Ramos (cell line): ENCODE data around the gene ARHGAP15.

Experiments used
- in situ Hi-C: fragments of 300-500 bp; cut with MboI; formaldehyde crosslinking; loops from one replicate; pipeline ENCODE4 v1.14.3; 2022; ENCODE audit warnings: low sequenced_read_pairs; ENCODE audit not compliant: unreplicated experiment

ARHGAP15 gene

DNA sequence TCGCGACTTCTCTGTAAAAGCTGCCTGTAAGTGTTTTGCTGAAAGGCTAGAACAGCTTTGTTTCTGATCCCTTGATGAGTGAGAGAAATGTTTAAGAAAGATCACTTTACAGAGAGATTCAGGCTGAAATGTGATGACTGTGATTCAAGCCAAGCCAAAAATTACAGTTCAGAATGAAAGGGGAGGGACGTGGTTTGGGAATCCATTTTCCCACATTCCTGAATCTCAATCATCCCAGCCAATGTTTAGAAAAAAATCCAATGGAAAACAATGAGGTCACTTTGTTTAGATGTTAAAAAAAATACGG is 416.7 kb downstream of the ARHGAP15 start:
- in situ Hi-C loops = no loop called here

DNA sequence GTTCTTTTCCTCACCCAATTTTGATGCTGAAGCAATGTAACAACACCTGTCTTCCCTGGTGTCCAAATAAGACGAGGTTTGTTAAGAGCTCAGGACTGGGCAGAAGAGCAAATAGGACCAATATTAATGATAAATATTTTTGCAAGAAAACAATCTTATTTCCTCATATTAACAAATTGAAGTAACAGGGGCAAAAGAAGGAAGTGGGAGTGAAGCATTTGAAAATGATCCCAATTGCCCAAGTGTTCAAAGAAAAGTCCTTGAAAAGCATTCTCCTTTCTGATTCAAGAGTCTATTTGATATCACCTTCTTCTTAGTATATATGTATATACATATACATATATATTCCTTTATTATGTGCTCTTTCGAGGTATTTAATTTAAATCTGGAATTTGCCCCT is 418.8 kb downstream of the ARHGAP15 start:
- in situ Hi-C loops = no loop called here

DNA sequence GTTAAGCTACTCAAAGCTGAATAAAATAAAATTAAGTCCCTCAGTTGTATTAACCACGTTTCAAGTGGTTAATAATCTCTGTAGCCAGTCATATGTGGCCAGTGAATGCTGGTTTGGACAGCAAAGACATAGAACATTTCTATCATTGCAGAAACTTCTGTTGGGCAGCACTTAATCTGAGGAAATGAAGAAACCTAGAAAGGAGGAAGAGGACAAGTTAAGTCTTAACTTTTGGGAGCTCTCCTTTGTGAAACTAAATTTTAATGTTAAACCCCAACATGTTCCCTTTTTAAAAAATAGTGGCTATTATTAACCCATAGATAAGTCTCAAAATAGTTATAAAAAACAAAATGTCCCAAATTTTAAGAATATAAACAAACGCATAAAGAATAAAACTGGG is 421.3 kb downstream of the ARHGAP15 start:
- in situ Hi-C loops = no loop called here

DNA sequence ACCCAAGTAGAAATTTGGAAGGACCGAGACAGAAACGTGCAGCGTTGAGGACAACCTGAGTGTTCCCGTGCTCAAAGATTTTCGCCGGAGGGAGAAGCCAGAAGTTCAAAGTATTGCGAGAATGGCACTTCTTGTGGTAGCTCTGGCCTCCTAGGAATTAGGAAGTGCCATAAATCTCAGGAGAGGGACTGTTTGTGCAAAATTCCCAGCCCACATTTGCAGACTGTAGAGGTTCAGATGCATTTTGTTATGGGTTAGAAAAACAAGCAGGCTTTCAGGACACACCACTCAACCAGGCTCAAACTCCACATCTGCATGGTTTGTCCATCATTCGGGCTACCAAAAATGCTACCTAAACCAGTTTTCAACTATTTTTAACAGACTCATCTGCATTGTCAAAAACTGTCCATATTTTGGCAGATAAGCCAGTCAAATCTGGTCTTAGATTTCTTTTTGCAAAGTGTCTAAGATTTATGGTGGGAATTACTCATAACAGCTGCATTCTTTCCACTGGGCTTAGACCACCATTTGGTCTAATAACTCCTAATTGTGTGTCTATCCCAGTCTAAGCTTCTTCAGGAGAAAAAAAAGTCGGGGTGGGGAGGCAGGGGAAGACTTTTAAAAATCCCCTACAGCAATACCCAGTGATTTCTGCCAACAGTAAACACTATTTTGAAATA is 422.9 kb downstream of the ARHGAP15 start:
- in situ Hi-C loops = no loop called here

DNA sequence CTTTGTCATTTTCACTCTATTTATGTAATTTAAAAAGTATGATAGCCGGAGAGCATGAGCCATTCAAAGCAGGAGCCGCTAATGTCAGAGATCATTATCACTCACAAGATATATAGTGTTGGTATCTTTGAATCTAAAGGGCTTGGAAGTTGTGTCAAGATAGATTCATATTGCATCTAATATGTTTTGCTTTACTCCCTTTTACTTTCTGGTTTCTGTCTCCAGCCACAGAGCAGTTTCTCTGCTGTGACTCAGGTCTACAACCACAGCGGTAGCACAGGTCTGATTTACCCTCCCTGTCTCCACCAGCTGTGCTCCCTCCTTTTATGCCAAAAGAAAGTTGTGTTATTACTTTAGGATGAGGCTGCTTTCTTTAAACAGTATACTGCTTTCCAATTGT is 424.0 kb downstream of the ARHGAP15 start:
- in situ Hi-C loops = no loop called here

DNA sequence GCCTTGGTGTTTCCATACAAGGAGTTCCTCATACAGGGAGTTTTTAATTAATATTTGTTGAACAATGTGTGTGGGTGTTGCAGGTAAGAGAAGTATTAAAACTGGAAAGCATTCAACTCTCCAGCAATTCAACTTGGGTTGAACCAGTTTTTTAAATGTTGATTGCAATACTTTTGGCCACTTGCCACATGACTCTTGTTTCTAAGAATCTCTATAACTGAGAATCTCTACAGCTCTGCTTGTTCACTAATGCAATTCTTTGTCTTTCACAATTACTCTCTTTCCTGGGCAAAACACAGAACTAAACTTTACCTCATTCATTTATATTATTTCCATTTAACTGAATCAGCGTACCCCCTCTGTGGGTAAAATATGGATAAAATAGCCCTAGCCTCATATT is 429.4 kb downstream of the ARHGAP15 start:
- in situ Hi-C loops = no loop called here

DNA sequence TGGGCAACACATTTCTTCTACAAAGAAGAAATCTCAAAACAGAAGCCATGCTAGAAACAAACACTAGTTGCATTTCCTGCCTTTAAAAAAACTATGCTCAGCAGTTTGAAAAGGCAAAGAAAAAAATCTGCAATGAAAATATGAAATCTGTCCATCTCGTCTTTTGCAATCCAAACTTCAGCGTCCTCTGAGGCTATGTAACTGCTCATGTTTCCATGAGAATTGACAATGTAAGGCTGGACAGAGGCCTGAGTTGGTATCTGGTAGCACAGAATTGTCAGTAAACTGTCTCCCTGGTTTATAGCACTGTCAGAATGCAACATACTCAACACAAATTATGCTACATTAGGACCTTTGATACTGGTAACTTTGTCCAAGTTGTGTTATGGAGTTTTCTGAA is 429.9 kb downstream of the ARHGAP15 start:
- in situ Hi-C loops = no loop called here

DNA sequence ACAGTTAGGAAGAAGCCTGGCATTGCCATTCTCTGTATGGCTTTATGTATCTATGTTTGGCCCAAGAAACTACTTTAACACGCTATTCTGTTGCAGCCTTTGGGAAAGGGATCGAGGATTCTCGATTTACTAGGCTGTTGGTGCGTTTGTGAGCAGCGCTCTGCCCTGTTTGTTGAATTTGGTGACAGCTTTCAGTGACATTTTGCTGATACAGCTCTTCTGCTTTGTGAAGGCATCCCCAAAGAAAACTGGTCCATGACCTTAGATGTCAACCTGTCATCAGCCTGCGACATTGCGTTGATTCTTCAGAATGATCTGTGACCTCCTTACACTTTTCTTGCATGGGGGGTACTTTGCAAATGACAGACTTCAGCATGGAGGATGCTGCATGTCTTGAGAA is 431.5 kb downstream of the ARHGAP15 start:
- in situ Hi-C loops = no loop called here

DNA sequence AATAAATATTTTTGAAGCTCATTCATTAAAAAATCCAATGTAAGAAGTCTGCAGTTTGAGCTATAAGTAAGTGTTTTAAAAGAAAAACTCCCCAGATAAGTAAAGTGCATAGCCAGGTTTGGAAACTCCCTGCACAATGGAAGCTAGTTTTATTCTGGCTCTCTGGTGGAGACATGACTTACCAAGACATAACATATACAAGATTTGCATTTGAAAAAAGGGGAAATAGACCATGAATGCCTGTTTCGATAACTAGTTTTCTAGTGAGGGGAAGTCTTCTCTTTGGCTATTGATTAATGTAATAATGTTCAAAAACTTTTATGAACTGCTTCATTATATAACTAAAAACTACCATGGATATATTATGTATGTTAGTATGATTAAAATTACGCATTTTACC is 435.2 kb downstream of the ARHGAP15 start:
- in situ Hi-C loops = no loop called here

DNA sequence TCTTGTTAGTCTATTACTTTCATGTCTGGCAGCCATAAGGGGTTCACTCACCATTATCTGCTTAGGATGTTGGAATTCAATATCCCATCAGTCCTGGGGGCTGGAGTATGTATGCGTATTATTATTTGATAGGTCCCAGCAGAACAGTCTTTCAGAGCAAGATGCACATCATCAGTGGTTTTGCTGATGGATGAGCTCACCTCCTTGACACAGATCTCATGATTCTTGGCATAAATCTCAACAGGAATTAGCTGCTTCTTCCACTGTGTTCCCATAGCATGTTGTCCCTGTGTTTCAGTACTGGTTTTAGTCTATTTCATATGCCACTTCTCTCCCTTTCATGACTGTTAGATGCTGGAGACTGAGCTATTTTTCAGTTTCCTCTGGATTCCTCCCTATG is 442.5 kb downstream of the ARHGAP15 start:
- in situ Hi-C loops = no loop called here

DNA sequence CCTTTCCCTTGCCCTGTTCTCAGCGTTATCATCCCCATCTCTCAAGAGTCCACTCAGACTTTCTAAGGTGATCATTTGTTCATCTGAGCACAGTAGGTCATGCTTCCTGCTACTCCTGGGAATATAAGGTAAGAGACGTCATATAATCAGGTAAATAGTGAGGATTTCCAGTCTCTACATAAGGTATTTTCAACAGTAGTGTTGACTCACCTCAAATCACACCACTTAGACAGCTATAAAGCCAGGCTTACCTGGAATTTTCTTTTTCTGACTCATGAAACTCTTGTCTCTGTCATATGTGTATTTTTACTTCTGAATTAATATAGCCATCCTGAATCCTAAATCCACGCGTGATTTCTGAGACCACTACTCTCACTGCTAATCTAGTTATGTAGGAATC is 443.2 kb downstream of the ARHGAP15 start:
- in situ Hi-C loops = no loop called here

DNA sequence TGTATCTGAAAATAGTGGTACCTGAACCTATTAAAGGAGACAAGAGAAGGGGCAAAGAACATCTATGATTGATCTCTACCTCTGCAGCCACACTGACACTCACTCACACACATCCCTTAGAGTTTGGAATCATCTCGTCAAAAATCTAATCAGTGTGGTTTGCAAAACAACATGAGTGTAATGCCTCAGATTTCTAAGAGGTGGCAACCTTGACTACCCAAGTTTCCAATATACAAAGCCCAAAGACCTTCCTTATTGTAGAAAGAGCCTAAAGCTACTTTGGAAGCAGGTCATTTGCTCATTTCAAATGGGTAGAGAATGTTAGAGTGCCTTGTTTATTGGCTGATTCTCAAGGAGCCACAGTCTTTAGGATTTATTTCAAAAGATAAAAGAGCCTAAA is 444.9 kb downstream of the ARHGAP15 start:
- in situ Hi-C loops = no loop called here

DNA sequence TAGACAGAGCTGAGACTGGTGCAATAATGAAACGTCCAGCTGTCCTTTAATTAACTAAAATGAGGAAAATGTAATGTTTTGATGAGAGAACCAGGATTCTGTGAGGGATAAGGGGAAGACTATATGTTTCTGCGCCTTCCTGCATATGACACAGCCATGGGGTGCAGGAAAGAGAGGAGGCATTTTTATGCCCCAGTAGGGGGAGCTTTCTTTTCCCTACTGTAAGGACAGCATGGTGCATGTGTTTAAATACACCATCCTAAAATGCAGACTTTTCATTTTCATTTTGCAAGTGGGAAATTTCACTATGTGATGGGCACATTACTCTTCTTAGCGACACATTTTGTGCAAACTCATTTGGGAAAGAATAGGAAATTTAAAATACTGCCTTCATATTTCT is 446.1 kb downstream of the ARHGAP15 start:
- in situ Hi-C loops = no loop called here

DNA sequence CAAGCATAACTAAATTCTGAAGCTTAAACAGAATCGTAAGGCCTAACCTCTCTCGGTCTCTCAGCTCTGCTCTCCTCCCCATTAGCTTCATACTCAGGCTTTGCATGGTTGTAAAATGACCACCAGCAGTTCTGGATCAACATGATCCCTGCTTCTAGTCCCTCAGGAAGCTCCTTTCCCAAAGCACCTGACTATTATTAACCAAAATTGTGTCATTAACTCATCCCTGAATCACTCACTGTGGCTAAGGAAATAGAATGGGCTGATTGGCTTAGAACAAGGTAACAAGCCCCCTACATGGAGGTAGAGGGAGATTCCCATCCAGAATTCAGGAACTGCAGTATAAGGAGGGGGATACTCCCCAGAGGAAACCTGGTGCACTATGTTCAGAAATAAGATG is 448.3 kb downstream of the ARHGAP15 start:
- in situ Hi-C loops = no loop called here

DNA sequence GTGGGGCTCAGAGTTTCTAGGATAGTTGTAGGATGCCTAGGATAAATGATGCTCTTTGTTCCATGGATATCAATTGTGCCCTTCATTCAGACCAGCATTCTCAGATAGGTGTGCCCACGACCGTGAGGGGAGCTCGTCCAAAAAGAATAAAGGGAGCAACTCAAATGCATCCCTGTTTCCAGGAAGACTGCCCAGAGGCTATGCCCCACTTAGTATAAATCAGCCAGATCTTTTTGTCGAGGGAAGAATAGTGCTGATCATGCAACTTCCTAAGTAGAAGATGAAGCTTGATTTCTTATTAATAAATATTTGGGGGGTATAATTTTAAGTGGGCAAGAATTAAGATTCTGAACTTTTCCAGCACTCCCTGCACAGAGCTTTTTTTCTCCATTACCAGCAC is 450.2 kb downstream of the ARHGAP15 start:
- in situ Hi-C loops = no loop called here

DNA sequence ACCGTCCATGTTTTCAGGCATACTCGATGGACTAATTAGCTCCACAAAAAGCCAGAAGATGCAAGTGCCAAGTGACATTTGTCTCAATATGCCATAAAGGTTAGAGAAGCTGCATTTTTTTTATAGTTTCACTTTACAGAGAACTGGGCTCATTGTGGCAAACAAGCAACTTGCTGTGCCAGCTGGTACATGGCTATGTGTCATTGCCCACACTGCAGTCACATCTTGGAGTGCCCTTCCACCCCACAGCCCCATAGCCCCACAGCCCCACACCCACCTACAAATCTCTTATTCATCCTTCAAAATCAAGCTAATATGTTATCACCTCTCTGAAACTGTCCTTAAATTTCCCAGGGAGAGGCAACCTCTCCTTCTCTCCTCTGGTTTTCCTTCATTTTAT is 451.9 kb downstream of the ARHGAP15 start:
- in situ Hi-C loops = no loop called here

DNA sequence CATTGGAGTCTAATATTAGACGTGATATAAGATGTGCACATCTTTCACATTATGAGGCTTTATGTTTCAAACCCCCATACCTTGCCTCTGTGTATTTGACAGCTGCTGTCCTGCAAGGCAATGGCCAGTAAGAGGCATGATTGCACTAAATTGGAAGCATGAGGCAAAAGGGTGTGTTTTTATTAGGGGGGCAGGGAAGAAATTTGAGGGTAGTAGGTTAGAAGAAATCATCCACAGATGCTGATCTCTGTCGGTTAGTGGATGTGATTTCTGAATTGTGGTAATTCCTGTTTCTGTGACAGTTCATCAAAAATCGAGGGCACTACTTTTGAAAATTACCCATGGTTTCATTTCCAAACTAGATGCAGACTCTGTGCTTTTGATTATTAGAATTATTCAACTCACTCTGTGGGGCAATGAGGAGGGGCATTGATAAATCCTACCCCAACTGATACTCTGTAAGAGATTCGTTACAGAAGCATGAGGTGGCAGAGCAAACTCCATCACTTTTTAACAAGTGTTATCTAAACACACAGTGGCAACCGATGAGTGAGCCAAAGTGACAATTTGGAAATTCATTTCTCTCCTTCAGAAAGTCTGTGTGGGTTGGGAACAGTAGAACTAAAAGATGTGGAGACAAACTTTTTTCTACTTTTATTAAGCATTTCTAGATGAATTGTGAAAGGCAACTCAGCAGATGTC is 453.0 kb downstream of the ARHGAP15 start:
- in situ Hi-C loops = no loop called here

DNA sequence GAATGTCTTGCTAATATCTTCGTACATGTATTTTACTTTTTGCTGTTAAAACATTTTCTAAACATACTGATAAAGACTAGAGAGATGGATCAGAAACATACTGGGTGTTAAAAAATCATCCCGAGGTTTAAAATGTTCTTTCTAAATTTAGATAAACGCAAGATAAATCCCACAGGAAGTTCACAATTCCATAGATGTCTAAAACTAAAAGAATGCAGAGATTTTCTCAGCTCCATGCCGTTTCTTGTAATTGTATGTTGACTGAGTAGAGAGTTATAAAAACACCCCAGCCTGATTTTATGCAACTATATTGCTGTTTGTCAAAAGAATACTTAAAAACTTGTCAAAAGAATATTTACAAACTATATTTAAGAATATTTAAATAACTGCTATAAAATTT is 455.7 kb downstream of the ARHGAP15 start:
- in situ Hi-C loops = no loop called here

DNA sequence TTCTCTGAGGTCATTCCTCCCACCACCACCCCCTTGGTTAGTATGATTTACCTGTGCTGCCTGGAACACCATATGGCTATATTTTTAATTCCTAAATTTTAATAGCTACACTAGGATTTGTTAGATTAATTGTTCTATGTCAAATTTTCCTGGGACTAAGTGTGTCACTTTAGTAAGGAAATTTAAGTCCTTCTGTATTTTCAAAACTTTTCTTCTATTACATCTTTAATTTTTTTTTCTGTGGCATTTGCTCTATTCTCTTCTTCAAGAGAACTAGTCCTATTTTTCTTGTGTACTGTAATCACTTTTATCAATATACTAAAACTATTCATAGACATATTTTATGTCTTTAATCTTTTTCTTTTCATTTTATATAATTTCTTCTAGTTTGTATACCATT is 456.9 kb downstream of the ARHGAP15 start:
- in situ Hi-C loops = no loop called here

DNA sequence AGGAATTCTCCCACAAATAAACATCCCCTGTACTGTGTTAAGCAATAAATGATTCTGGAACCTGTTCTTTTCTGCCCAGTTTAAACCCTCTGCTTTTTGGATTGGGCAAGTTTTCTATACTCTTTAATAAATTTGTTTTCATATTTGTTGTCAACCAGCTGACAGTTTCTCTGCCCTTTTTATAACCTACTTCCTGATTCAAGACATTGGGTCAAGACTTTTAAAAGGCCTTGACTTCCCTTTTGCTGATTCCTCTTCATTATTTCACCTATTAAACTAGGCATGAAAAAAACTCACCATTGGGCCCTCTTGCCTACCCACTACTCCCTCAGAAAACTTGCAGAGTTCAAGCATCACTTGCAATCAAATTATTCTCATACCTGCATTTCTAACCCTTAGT is 459.5 kb downstream of the ARHGAP15 start:
- in situ Hi-C loops = no loop called here

DNA sequence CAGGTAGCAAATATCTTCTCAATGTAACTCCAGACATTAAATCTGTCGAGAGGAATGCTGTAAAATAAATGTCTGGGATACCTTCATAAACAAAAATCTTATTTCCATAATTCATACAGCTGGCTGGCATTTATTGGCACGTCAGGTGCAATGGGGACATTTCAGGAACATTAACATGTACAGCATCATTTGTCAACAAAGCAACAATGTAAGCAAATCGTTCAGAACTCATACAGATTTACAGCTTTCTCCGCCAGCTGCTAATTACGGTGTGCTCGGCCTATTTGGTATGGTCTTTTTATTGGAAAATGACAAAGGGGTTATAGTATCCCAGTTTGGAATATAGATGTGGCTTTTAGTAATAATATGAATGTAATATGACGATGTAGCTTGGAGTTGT is 464.9 kb downstream of the ARHGAP15 start:
- in situ Hi-C loops = no loop called here

DNA sequence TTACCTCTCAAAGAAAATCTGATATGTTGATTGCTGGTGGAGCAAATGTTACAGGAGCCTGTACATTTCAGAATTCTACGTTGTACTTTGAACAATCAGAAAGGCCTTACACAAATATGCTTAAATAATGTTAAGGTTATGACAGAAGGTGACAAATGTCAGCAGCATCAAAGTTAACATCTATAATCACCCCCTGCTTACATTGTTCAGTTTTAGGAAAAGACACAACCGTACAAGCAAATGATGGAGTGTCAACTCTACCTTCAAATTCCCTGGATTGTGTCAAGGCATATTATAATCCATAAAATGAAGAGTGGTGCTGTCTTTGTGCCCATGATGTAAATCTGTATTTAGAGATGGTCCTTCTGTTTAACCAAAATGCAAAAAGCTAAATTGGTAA is 465.5 kb downstream of the ARHGAP15 start:
- in situ Hi-C loops = no loop called here
